Neural cell (in vitro differentiated cells): ENCODE results near the gene ACTR3C. TPM values are rescaled to one million over a fixed set of nuclear protein-coding genes. Genes with fewer than 3 reads are reported as not detected.

Source experiments
- H2AFZ ChIP-seq: fragments of 200-600, 300-800 bp; sonication (generic), shearing (Covaris generic); 2 replicates; pipeline ENCODE4 v1.6.0; 2014; ENCODE audit warnings: low read depth, mild to moderate bottlenecking, antibody characterized with exemption, low read length, moderate library complexity
- H3F3A ChIP-seq: fragments of 200-600 bp; shearing (Covaris generic); 2 replicates; pipeline ENCODE4 v1.6.1; 2016; ENCODE audit warnings: mild to moderate bottlenecking, moderate library complexity, mixed read lengths, antibody characterized with exemption, low read length; ENCODE audit not compliant: insufficient read depth, poor library complexity, severe bottlenecking
- H3K27ac ChIP-seq: fragments of 200-600, 300-800 bp; sonication (generic), shearing (Covaris generic); 2 replicates; pipeline ENCODE4 v1.5.1; 2014; ENCODE audit warnings: mild to moderate bottlenecking, low read length, moderate library complexity
- H3K27me3 ChIP-seq: fragments of 300-800, 200-600 bp; sonication (generic), shearing (Covaris generic); 2 replicates; pipeline ENCODE4 v1.6.0; 2014; ENCODE audit warnings: mild to moderate bottlenecking, low read depth, low read length, moderate library complexity; ENCODE audit not compliant: insufficient read depth
- H3K36me3 ChIP-seq: fragments of 300-800, 200-600 bp; sonication (generic), shearing (Covaris generic); 2 replicates; pipeline ENCODE4 v1.5.1; 2014; ENCODE audit warnings: mild to moderate bottlenecking, antibody characterized with exemption, low read length, moderate library complexity; ENCODE audit not compliant: insufficient read depth
- H3K4me2 ChIP-seq: fragments of 300-800, 200-600 bp; sonication (generic), shearing (Covaris generic); 2 replicates; pipeline ENCODE4 v1.6.0; 2014; ENCODE audit warnings: mild to moderate bottlenecking, low read length
- H3K4me3 ChIP-seq: fragments of 300-800, 200-600 bp; sonication (generic), shearing (Covaris generic); 2 replicates; pipeline ENCODE4 v1.5.1; 2014; ENCODE audit warnings: mild to moderate bottlenecking, low read length, moderate library complexity
- H3K79me2 ChIP-seq: fragments of 200-600 bp; shearing (Covaris generic); replicated peaks from 2 replicates; pipeline ENCODE4 v1.6.0; 2014; ENCODE audit warnings: mild to moderate bottlenecking, low read length, moderate library complexity; ENCODE audit not compliant: insufficient read depth
- H3K9ac ChIP-seq: fragments of 300-800, 200-600 bp; sonication (generic), shearing (Covaris generic); 2 replicates; pipeline ENCODE4 v1.6.1; 2016; ENCODE audit warnings: mild to moderate bottlenecking, low read length, mixed read lengths
- H3K9me2 ChIP-seq: fragments of 200-600 bp; shearing (Covaris generic); 2 replicates; pipeline ENCODE4 v1.6.1; 2016; ENCODE audit warnings: mild to moderate bottlenecking, low read length, mixed read lengths; ENCODE audit not compliant: insufficient read depth
- H3K9me3 ChIP-seq: fragments of 200-600, 300-800 bp; sonication (generic), shearing (Covaris generic); 2 replicates; pipeline ENCODE4 v1.6.1; 2016; ENCODE audit warnings: mild to moderate bottlenecking, mixed run types, low read length, moderate library complexity, mixed read lengths
- H4K20me1 ChIP-seq: fragments of 200-600 bp; shearing (Covaris generic); 2 replicates; pipeline ENCODE4 v1.6.1; 2016; ENCODE audit warnings: mild to moderate bottlenecking, mixed run types; ENCODE audit not compliant: insufficient read depth
- EP300 ChIP-seq: fragments of 450-650 bp; conservative IDR thresholded peaks from 2 replicates; pipeline ENCODE4 v1.6.1; 2014; ENCODE audit warnings: antibody characterized with exemption, mild to moderate bottlenecking, moderate library complexity; ENCODE audit not compliant: poor library complexity, severe bottlenecking
- EZH2 ChIP-seq: fragments of 200-600, 300-800 bp; shearing (Covaris generic), sonication (generic); IDR thresholded peaks from 2 replicates; pipeline ENCODE4 v1.6.1; 2014; ENCODE audit warnings: antibody characterized with exemption, low read length, borderline replicate concordance, mild to moderate bottlenecking; ENCODE audit not compliant: insufficient read depth, poor library complexity, severe bottlenecking
- MXI1 ChIP-seq: fragments of 450-650 bp; conservative IDR thresholded peaks from 2 replicates; pipeline ENCODE4 v1.6.1; 2014; ENCODE audit warnings: antibody characterized with exemption, mild to moderate bottlenecking; ENCODE audit not compliant: poor library complexity, severe bottlenecking
- POLR2AphosphoS5 ChIP-seq: IDR thresholded peaks from 2 replicates; pipeline ENCODE4 v1.6.1; 2012
- RAD21 ChIP-seq: fragments of 450-650 bp; conservative IDR thresholded peaks from 2 replicates; pipeline ENCODE4 v1.6.1; 2014; ENCODE audit warnings: antibody characterized with exemption, mild to moderate bottlenecking, moderate library complexity
- SMC3 ChIP-seq: fragments of 450-650 bp; conservative IDR thresholded peaks from 2 replicates; pipeline ENCODE4 v1.6.1; 2014; ENCODE audit warnings: antibody characterized with exemption, mild to moderate bottlenecking, moderate library complexity; ENCODE audit not compliant: poor library complexity
- TAF1 ChIP-seq: IDR thresholded peaks from 2 replicates; pipeline ENCODE4 v1.6.1; 2012; ENCODE audit warnings: low read depth
- polyA plus RNA-seq: library from polyadenylated mRNA; depleted of rRNA; stranded (reverse); fragments of >200 nt; gene quantifications from 2 replicates; pipeline ENCODE4 v1.2.3, GENCODE V29; 2014
- TF ChIP-seq, protein P1 (sequence below): IDR thresholded peaks from 2 replicates; pipeline ENCODE4 v1.6.1; 2012; ENCODE audit warnings: borderline replicate concordance
- TF ChIP-seq, protein P2 (sequence below): fragments of 450-650 bp; IDR thresholded peaks from 2 replicates; pipeline ENCODE4 v1.5.1; 2014; ENCODE audit warnings: antibody characterized with exemption, mild to moderate bottlenecking, moderate library complexity; ENCODE audit not compliant: poor library complexity, severe bottlenecking

The ACTR3C gene
- polyA plus RNA-seq, 1 donor from 2014 or later, result not detected

DNA sequence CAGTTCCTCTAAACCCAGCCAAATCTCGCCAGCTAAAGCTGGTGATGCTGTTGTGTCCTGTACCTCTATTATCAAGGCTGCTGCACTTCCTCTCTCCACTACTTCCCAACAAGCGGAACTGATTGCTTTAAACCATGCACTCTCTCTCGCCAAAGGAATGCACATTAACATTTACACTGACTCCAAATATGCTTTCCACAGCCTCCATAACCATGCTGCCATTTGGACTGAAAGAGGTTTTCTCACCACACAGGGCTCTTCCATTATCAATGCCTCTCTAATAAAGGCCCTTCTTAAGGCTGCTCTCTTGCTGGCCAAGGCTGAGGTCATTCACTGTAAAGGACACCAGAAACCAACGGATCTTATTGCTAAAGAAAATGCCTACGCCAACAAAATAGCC lies 11.6 kb downstream of the ACTR3C start:
- Histone ChIP-seq H3K36me3 (no peaks in the 10 kb centered on the region), H3K4me3 (no peak overlapping the region), H3K4me2 (no peak overlapping the region), H2AFZ (no peak overlapping the region), H3K9me3 (no peaks in the 10 kb centered on the region), H3K79me2 (no peaks in the 10 kb centered on the region), H3K27me3 (no peaks in the 10 kb centered on the region), H3K9ac (no peak overlapping the region), H4K20me1 (no peaks in the 10 kb centered on the region), H3K27ac (no peak overlapping the region), H3F3A (no peaks in the 10 kb centered on the region), H3K9me2 (no peaks in the 10 kb centered on the region)
- TF ChIP-seq TAF1 (no peak), EZH2 (no peak), SMC3 (no peak), RAD21 (no peak), MXI1 (no peak), EP300 (no peak)
- TF ChIP-seq, protein P1, sequence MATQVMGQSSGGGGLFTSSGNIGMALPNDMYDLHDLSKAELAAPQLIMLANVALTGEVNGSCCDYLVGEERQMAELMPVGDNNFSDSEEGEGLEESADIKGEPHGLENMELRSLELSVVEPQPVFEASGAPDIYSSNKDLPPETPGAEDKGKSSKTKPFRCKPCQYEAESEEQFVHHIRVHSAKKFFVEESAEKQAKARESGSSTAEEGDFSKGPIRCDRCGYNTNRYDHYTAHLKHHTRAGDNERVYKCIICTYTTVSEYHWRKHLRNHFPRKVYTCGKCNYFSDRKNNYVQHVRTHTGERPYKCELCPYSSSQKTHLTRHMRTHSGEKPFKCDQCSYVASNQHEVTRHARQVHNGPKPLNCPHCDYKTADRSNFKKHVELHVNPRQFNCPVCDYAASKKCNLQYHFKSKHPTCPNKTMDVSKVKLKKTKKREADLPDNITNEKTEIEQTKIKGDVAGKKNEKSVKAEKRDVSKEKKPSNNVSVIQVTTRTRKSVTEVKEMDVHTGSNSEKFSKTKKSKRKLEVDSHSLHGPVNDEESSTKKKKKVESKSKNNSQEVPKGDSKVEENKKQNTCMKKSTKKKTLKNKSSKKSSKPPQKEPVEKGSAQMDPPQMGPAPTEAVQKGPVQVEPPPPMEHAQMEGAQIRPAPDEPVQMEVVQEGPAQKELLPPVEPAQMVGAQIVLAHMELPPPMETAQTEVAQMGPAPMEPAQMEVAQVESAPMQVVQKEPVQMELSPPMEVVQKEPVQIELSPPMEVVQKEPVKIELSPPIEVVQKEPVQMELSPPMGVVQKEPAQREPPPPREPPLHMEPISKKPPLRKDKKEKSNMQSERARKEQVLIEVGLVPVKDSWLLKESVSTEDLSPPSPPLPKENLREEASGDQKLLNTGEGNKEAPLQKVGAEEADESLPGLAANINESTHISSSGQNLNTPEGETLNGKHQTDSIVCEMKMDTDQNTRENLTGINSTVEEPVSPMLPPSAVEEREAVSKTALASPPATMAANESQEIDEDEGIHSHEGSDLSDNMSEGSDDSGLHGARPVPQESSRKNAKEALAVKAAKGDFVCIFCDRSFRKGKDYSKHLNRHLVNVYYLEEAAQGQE, result no peak

DNA sequence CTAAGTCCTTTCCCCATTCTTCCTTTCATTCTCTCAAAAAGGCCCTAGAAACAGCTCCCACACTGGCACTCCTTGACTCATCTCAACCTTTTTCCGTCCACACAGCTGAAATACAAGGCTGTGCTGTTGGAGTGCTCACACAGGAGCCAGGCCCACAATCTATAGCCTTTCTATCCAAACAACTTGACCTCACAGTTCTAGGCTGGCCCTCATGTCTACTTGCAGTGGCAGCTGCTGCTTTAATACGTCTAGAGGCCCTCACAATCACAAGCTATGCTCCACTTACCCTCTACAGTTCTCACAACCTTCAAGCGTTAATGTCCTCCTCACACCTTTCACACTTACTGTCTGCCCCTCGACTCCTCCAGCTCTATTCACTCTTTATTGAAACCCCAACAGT lies 12.2 kb downstream of the ACTR3C start:
- H3K9ac ChIP-seq, result no peak overlapping the region
- H3F3A ChIP-seq, result no peaks in the 10 kb centered on the region
- H4K20me1 ChIP-seq, result no peaks in the 10 kb centered on the region
- H2AFZ ChIP-seq, result no peak overlapping the region
- H3K36me3 ChIP-seq, result no peaks in the 10 kb centered on the region
- no peak for TF ChIP-seq EZH2
- no peak for TF ChIP-seq SMC3
- no peak overlapping the region for H3K4me2 ChIP-seq
- H3K9me3 ChIP-seq, result no peaks in the 10 kb centered on the region
- no peak overlapping the region for H3K27ac ChIP-seq
- H3K27me3 ChIP-seq, result no peaks in the 10 kb centered on the region
- H3K9me2 ChIP-seq, result no peaks in the 10 kb centered on the region
- no peaks in the 10 kb centered on the region for H3K79me2 ChIP-seq
- no peak overlapping the region for H3K4me3 ChIP-seq

DNA sequence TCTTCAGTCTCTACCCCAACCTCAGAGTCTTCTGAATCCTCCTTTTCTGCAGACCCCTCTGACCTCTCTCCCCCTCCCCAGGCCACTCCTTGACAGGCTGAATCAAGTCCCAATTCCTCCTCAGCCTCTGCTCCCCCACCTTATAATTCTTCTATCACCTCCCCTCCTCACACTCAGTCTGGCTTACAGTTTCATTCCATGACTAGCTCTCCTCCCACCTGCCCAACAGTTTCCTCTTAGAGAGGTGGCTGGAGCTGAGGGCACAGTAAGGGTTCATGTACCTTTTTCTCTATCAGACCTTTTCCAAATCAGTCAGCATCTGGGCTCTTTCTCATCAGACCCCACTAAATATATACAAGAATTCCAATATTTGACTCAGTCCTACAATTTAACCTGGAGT lies 14.8 kb downstream of the ACTR3C start:
- Histone ChIP-seq H3K27me3 (no peaks in the 10 kb centered on the region), H3K9me3 (no peaks in the 10 kb centered on the region), H3K36me3 (no peaks in the 10 kb centered on the region), H3K79me2 (no peaks in the 10 kb centered on the region), H4K20me1 (no peaks in the 10 kb centered on the region), H3F3A (no peaks in the 10 kb centered on the region), H3K9me2 (no peaks in the 10 kb centered on the region), H2AFZ (no peak overlapping the region), H3K9ac (no peak overlapping the region), H3K4me2 (no peak overlapping the region), H3K27ac (no peak overlapping the region), H3K4me3 (no peak overlapping the region)
- TF ChIP-seq EZH2, result no peak
- TF ChIP-seq POLR2AphosphoS5, result no peak
- TF ChIP-seq SMC3, result no peak
- TF ChIP-seq, protein P2, sequence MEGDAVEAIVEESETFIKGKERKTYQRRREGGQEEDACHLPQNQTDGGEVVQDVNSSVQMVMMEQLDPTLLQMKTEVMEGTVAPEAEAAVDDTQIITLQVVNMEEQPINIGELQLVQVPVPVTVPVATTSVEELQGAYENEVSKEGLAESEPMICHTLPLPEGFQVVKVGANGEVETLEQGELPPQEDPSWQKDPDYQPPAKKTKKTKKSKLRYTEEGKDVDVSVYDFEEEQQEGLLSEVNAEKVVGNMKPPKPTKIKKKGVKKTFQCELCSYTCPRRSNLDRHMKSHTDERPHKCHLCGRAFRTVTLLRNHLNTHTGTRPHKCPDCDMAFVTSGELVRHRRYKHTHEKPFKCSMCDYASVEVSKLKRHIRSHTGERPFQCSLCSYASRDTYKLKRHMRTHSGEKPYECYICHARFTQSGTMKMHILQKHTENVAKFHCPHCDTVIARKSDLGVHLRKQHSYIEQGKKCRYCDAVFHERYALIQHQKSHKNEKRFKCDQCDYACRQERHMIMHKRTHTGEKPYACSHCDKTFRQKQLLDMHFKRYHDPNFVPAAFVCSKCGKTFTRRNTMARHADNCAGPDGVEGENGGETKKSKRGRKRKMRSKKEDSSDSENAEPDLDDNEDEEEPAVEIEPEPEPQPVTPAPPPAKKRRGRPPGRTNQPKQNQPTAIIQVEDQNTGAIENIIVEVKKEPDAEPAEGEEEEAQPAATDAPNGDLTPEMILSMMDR, result no peak
- TF ChIP-seq, protein P1, result no peak
- no peak for TF ChIP-seq MXI1
- no peak for TF ChIP-seq TAF1
- no peak for TF ChIP-seq RAD21
- TF ChIP-seq EP300, result no peak
